CD14-positive monocyte (primary cell): ENCODE results near the gene MRPL10. TPM values are rescaled to one million over a fixed set of nuclear protein-coding genes. Genes with fewer than 3 reads are reported as not detected.

Experiments used
- DNase-seq, 3 donors: peaks; one replicate each; pipeline ENCODE4 v3.0.0-alpha.2; 2011 to 2022
- H2AFZ ChIP-seq: 2 replicates; pipeline ENCODE4 v1.6.0; 2012; ENCODE audit warnings: mild to moderate bottlenecking, low read depth, low read length, inconsistent platforms; ENCODE audit not compliant: insufficient read depth, poor library complexity, severe bottlenecking
- H3K27ac ChIP-seq, 2 donors: 1 replicate in 1 of 2; 2 replicates in 1 of 2; pipeline ENCODE4 v1.5.1; 2012 to 2013; ENCODE audit warnings: low read length in 2 of 2, control low read depth in 1 of 2, inconsistent platforms in 1 of 2, low read depth in 1 of 2, mild to moderate bottlenecking in 1 of 2
- H3K27me3 ChIP-seq, 2 donors: one replicate each; pipeline versions ENCODE4 v1.6.0 to v1.6.1; 2011 to 2013; ENCODE audit warnings: low read length in 2 of 2; ENCODE audit not compliant: control insufficient read depth in 2 of 2, insufficient read depth in 2 of 2
- H3K36me3 ChIP-seq, 2 donors: replicated peaks in 1 of 2; 1 replicate in 1 of 2; 2 replicates in 1 of 2; pipeline versions ENCODE4 v1.5.1 to v1.6.1; 2012 to 2013; ENCODE audit warnings: low read length in 2 of 2, control low read depth in 1 of 2, inconsistent platforms in 1 of 2, mild to moderate bottlenecking in 1 of 2; ENCODE audit not compliant: insufficient read depth in 2 of 2, control insufficient read depth in 1 of 2
- H3K4me1 ChIP-seq, 2 donors: 1 replicate in 1 of 2; 2 replicates in 1 of 2; pipeline versions ENCODE4 v1.5.1 to v1.6.1; 2012 to 2013; ENCODE audit warnings: low read length in 2 of 2, control low read depth in 1 of 2, inconsistent platforms in 1 of 2, mild to moderate bottlenecking in 1 of 2, moderate library complexity in 1 of 2; ENCODE audit not compliant: insufficient read depth in 2 of 2, control insufficient read depth in 1 of 2
- H3K4me2 ChIP-seq: replicated peaks from 2 replicates; pipeline ENCODE3; 2012; ENCODE audit warnings: low read length, moderate library complexity, mild to moderate bottlenecking; ENCODE audit not compliant: poor library complexity, severe bottlenecking; ENCODE audit errors: extremely low read depth
- H3K4me3 ChIP-seq, 3 experiments: fragments of 200-600 bp in 1 of 3; sonication (generic) in 1 of 3; replicated peaks in 1 of 3; 1 replicate in 2 of 3; 2 replicates in 1 of 3; pipeline ENCODE4 v1.5.1; 2011 to 2013; ENCODE audit warnings: low read length in 3 of 3, mild to moderate bottlenecking in 3 of 3, control low read depth in 2 of 3, low read depth in 2 of 3, inconsistent platforms in 1 of 3, moderate library complexity in 1 of 3
- H3K79me2 ChIP-seq: 2 replicates; pipeline ENCODE4 v1.6.0; 2012; ENCODE audit warnings: mild to moderate bottlenecking, control low read depth, inconsistent platforms, low read length, moderate library complexity; ENCODE audit not compliant: insufficient read depth
- H3K9ac ChIP-seq: 2 replicates; pipeline ENCODE4 v1.6.0; 2017; ENCODE audit warnings: low read length, mild to moderate bottlenecking; ENCODE audit not compliant: insufficient read depth, poor library complexity, severe bottlenecking
- H3K9me3 ChIP-seq, 2 donors: replicated peaks in 1 of 2; 1 replicate in 1 of 2; 2 replicates in 1 of 2; pipeline versions ENCODE4 v1.5.1 to v1.6.1; 2012 to 2013; ENCODE audit warnings: low read length in 2 of 2, control low read depth in 1 of 2; ENCODE audit not compliant: control insufficient read depth in 1 of 2, insufficient read depth in 1 of 2
- H4K20me1 ChIP-seq: 2 replicates; pipeline ENCODE4 v1.6.0; 2012; ENCODE audit warnings: mild to moderate bottlenecking, low read length, control low read depth, moderate library complexity; ENCODE audit not compliant: insufficient read depth
- H3K27ac Mint-ChIP-seq, 7 donors: one replicate each; pipeline ENCODE4 v1.8.0; 2020; ENCODE audit warnings: mild to moderate bottlenecking in 7 of 7, mixed read lengths in 7 of 7, moderate library complexity in 6 of 7, inconsistent platforms in 2 of 7
- H3K27me3 Mint-ChIP-seq, 3 donors: one replicate each; pipeline ENCODE4 v1.8.0; 2021 to 2022; ENCODE audit warnings: low read depth in 3 of 3, mild to moderate bottlenecking in 3 of 3, mixed read lengths in 3 of 3, moderate library complexity in 3 of 3, inconsistent platforms in 1 of 3
- H3K36me3 Mint-ChIP-seq, 2 donors: one replicate each; pipeline ENCODE4 v1.8.0; 2020; ENCODE audit warnings: mixed read lengths in 2 of 2, inconsistent platforms in 1 of 2, mild to moderate bottlenecking in 1 of 2
- H3K4me1 Mint-ChIP-seq: one replicate; pipeline ENCODE4 v1.8.0; 2020; ENCODE audit warnings: mild to moderate bottlenecking, mixed read lengths
- H3K4me3 Mint-ChIP-seq, 2 donors: one replicate each; pipeline ENCODE4 v1.8.0; 2020; ENCODE audit warnings: mild to moderate bottlenecking in 2 of 2, mixed read lengths in 2 of 2, moderate library complexity in 1 of 2
- H3K9me3 Mint-ChIP-seq, 7 donors: one replicate each; pipeline ENCODE4 v1.8.0; 2020 to 2022; ENCODE audit warnings: mixed read lengths in 7 of 7, mild to moderate bottlenecking in 6 of 7, moderate library complexity in 6 of 7, inconsistent platforms in 2 of 7
- CTCF ChIP-seq: fragments of 200-600 bp; IDR thresholded peaks from one replicate; pipeline ENCODE4 v1.8.0; 2022; ENCODE audit warnings: antibody characterized with exemption, mild to moderate bottlenecking
- WGBS: methylation state at CpG from one replicate; pipeline ENCODE4 v1.1.5; 2013; ENCODE audit warnings: missing lambda C conversion rate; ENCODE audit not compliant: insufficient coverage; 5-methylcytosine and 5-hydroxymethylcytosine counted together
- intact Hi-C, 2 donors: fragments of 100-400 bp; cut with micrococcal nuclease; formaldehyde crosslinking; loops; one replicate each; pipeline versions ENCODE4 v1.15.0 to v1.15.1; 2023
- polyA plus RNA-seq, 3 donors: library from polyadenylated mRNA; depleted of rRNA in 1 of 3; unstranded in 2 of 3; stranded (reverse) in 1 of 3; fragments of 300-500 nt in 2 of 3; fragments of >200 nt in 1 of 3; fragmentation: Illumina TruSeq in 2 of 3; gene quantifications; 1 replicate in 2 of 3; 2 replicates in 1 of 3; pipeline ENCODE4 v1.2.3, GENCODE V29; 2012 to 2021

The MRPL10 gene
- polyA plus RNA-seq, 3 donors: 28.5 to 32.7 (median 32.6) TPM

GRCh38 chr17:47877368-47878034, 46.2 kb upstream of the MRPL10 start:
- H3K27ac ChIP-seq: no peak overlapping the region
- peaks cover 3 to 8% (median 4%) of the 10 kb centered on the region in 7 donors for H3K9me3 Mint-ChIP-seq
- intact Hi-C loops: no loop called here
- peaks cover 6 to 8% of the 10 kb centered on the region in 2 donors for H3K27me3 ChIP-seq
- H2AFZ ChIP-seq: no peak overlapping the region
- H3K4me1 ChIP-seq: peaks cover 9 to 10% of the 10 kb centered on the region in 2 donors
- 57% methylated on average over 5 of the region's 9 CpGs for WGBS
- H3K4me2 ChIP-seq: no peak overlapping the region
- peak overlapping the region in 1 of 2 donors; percentile 32 for H3K4me3 Mint-ChIP-seq
- no peaks in the 10 kb centered on the region for H4K20me1 ChIP-seq
- no peaks in the 10 kb centered on the region for H3K36me3 ChIP-seq
- no peak for DNase-seq
- no peak for TF ChIP-seq CTCF
- peaks cover 19% of the 10 kb centered on the region for H3K4me1 Mint-ChIP-seq
- peaks cover 7% of the 10 kb centered on the region in 2 donors for H3K9me3 ChIP-seq
- no peaks in the 10 kb centered on the region for H3K36me3 Mint-ChIP-seq
- H3K27me3 Mint-ChIP-seq: peaks cover 10 to 35% (median 19%) of the 10 kb centered on the region in 3 donors
- peak overlapping the region in 2 of 7 donors; percentile 19 to 39 for H3K27ac Mint-ChIP-seq
- H3K79me2 ChIP-seq: no peaks in the 10 kb centered on the region
- no peak overlapping the region for H3K4me3 ChIP-seq
- no peak overlapping the region for H3K9ac ChIP-seq

- Mint-ChIP-seq H3K36me3 (no peaks in the 10 kb centered on the region), H3K4me1 (peaks cover 14% of the 10 kb centered on the region), H3K4me3 (peak overlapping the region in 1 of 2 donors; percentile 35), H3K9me3 (peaks cover 3 to 8% (median 6%) of the 10 kb centered on the region in 7 donors), H3K27me3 (peaks cover 28 to 51% (median 37%) of the 10 kb centered on the region in 3 donors), H3K27ac (peak overlapping the region in 2 of 7 donors; percentile 37 to 45)
- Histone ChIP-seq H3K4me1 (no peaks in the 10 kb centered on the region), H3K4me2 (no peak overlapping the region), H4K20me1 (no peaks in the 10 kb centered on the region), H3K9ac (no peak overlapping the region), H3K27me3 (peaks cover 20 to 24% of the 10 kb centered on the region in 2 donors), H3K79me2 (no peaks in the 10 kb centered on the region), H3K27ac (no peak overlapping the region), H3K36me3 (no peaks in the 10 kb centered on the region), H3K4me3 (no peak overlapping the region), H3K9me3 (peaks cover 7% of the 10 kb centered on the region in 2 donors), H2AFZ (no peak overlapping the region)
- WGBS: 73% methylated on average over 10 of the region's 11 CpGs
- TF ChIP-seq CTCF: no peak
- DNase-seq: no peak
- intact Hi-C loops: no loop called here
These were observed 44.0 kb upstream of the MRPL10 start for GRCh38 chr17:47875011-47875985.
